GM18520 (cell line): ENCODE data around the gene PSPH.
A peak's percentile ranks its signal among the peaks of the same experiment; 100 is the strongest.
"Not testable (repeated sequence)": the region's sequence is repeated elsewhere in the genome, so short reads cannot be mapped to it uniquely, and the experiment has no call there.

Experiments
- ATAC-seq: cut with Tn5 transposase; IDR thresholded peaks from one replicate; pipeline ENCODE4 v1.9.1; 2021; ENCODE audit not compliant: unreplicated experiment

PSPH gene

GRCh38 chr7:56063500-56063881, 12.2 kb upstream of the PSPH start:
- no peak for ATAC-seq

GRCh38 chr7:56062382-56062781, 11.1 kb upstream of the PSPH start:
- ATAC-seq = no peak

- ATAC-seq = no peak
Observed at GRCh38 chr7:56053993-56054392, 2.7 kb upstream of the PSPH start.

GRCh38 chr7:56053379-56053778, 2.1 kb upstream of the PSPH start:
- no peak for ATAC-seq

GRCh38 chr7:56051053-56051338, 248 bp downstream of the PSPH start:
- no peak for ATAC-seq

GRCh38 chr7:56048763-56049162, 2.5 kb downstream of the PSPH start:
- ATAC-seq = not testable (repeated sequence)

GRCh38 chr7:56048245-56048644, 3.0 kb downstream of the PSPH start:
- ATAC-seq = no peak

GRCh38 chr7:56047446-56048116, 3.7 kb downstream of the PSPH start:
- ATAC-seq = not testable (repeated sequence)

- no peak for ATAC-seq
Observed at GRCh38 chr7:56046721-56047445, 4.4 kb downstream of the PSPH start.

GRCh38 chr7:56045758-56046157, 5.5 kb downstream of the PSPH start:
- ATAC-seq = not testable (repeated sequence)

- ATAC-seq = no peak
Observed at GRCh38 chr7:56040730-56041129, 10.5 kb downstream of the PSPH start.

GRCh38 chr7:56033671-56034432, 17.4 kb downstream of the PSPH start:
- peak; percentile 93 for ATAC-seq

- not testable (repeated sequence) for ATAC-seq
Observed at GRCh38 chr7:56032578-56032977, 18.7 kb downstream of the PSPH start.

GRCh38 chr7:56031556-56031955, 19.7 kb downstream of the PSPH start:
- not testable (repeated sequence) for ATAC-seq

- no peak for ATAC-seq
Observed at GRCh38 chr7:56030340-56030739, 20.9 kb downstream of the PSPH start.

- no peak for ATAC-seq
Observed at GRCh38 chr7:56028942-56029630, 22.2 kb downstream of the PSPH start.

- no peak for ATAC-seq
Observed at GRCh38 chr7:56026538-56026937, 24.7 kb downstream of the PSPH start.

GRCh38 chr7:56023500-56023899, 27.7 kb downstream of the PSPH start:
- no peak for ATAC-seq

GRCh38 chr7:56019501-56019900, 31.7 kb downstream of the PSPH start:
- ATAC-seq = no peak

- ATAC-seq = not testable (repeated sequence)
Observed at GRCh38 chr7:56017015-56017414, 34.2 kb downstream of the PSPH start.

- no peak for ATAC-seq
Observed at GRCh38 chr7:56009695-56010094, 41.5 kb downstream of the PSPH start.

- ATAC-seq = no peak
Observed at GRCh38 chr7:56007891-56008290, 43.4 kb downstream of the PSPH start.
